Prostate gland (tissue), 2 donors: ENCODE data around the gene CUTC.

ENCODE experiments used
- POLR2A ChIP-seq: fragments of 450-650 bp; IDR thresholded peaks from one replicate; pipeline ENCODE4 v1.6.1; 2016; ENCODE audit warnings: antibody characterized with exemption, mild to moderate bottlenecking
- POLR2AphosphoS5 ChIP-seq: sonication (generic); formaldehyde crosslinking; IDR thresholded peaks from one replicate; pipeline ENCODE4 v1.6.1; 2017; ENCODE audit warnings: antibody characterized with exemption
- TF ChIP-seq, protein P1 (sequence below), 4 experiments: fragments of 200-600 bp in 2 of 4; fragments of 450-650 bp in 2 of 4; sonication (generic) in 2 of 4; IDR thresholded peaks; 1 replicate in 3 of 4; 2 replicates in 1 of 4; pipeline ENCODE4 v1.5.1; 2016 to 2019; ENCODE audit warnings: antibody characterized with exemption in 4 of 4, mild to moderate bottlenecking in 2 of 4, moderate library complexity in 2 of 4

DNA sequence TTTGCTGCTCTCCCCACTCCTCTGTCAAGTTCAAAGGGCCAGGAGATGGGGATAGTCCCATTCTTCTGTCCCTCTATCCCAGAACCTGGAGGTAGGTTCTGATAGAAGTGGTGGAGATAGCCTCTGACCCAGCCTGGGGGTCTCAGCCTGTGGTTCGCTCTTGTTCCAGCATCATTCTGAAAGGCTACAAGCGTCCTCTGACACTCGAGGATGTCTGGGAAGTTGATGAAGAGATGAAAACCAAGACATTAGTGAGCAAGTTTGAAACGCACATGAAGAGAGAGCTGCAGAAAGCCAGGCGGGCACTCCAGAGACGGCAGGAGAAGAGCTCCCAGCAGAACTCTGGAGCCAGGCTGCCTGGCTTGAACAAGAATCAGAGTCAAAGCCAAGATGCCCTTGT is 64.9 kb downstream of the CUTC start:
- TF ChIP-seq, protein P1, sequence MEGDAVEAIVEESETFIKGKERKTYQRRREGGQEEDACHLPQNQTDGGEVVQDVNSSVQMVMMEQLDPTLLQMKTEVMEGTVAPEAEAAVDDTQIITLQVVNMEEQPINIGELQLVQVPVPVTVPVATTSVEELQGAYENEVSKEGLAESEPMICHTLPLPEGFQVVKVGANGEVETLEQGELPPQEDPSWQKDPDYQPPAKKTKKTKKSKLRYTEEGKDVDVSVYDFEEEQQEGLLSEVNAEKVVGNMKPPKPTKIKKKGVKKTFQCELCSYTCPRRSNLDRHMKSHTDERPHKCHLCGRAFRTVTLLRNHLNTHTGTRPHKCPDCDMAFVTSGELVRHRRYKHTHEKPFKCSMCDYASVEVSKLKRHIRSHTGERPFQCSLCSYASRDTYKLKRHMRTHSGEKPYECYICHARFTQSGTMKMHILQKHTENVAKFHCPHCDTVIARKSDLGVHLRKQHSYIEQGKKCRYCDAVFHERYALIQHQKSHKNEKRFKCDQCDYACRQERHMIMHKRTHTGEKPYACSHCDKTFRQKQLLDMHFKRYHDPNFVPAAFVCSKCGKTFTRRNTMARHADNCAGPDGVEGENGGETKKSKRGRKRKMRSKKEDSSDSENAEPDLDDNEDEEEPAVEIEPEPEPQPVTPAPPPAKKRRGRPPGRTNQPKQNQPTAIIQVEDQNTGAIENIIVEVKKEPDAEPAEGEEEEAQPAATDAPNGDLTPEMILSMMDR (IDR thresholded peaks at IDR 0.05): no peak
- TF ChIP-seq POLR2A: no peak
- TF ChIP-seq POLR2AphosphoS5: no peak
